ENCODE results near the gene SEMA4F.
A peak's percentile ranks its signal among the peaks of the same experiment; 100 is the strongest.

The SEMA4F gene

DNA sequence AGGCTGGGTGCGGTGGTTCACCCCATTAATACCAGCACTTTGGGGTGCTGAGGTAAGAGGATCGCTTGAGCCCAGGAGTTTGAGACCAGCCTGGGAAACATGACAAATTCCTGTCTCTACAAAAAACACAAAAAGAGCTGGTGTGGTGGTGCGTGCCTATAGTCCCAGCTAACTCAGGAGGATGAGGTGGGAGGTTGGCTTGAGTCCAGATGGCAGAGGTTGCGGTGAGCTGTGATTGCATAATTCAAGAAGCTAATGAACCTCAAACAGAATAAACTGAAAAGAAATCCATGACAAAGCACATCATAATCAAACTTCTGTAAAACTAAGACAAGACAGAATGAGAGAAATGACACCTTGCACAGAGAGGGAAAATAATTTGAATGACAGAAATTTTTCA lies 54.8 kb downstream of the SEMA4F start:
- no peak for DNase-seq

GRCh38 chr2:74712223-74713053 lies 58.4 kb downstream of the SEMA4F start:
- DNase-seq = no peak

- DNase-seq = no peak
These were observed 60.6 kb downstream of the SEMA4F start for GRCh38 chr2:74714691-74715080.

DNA sequence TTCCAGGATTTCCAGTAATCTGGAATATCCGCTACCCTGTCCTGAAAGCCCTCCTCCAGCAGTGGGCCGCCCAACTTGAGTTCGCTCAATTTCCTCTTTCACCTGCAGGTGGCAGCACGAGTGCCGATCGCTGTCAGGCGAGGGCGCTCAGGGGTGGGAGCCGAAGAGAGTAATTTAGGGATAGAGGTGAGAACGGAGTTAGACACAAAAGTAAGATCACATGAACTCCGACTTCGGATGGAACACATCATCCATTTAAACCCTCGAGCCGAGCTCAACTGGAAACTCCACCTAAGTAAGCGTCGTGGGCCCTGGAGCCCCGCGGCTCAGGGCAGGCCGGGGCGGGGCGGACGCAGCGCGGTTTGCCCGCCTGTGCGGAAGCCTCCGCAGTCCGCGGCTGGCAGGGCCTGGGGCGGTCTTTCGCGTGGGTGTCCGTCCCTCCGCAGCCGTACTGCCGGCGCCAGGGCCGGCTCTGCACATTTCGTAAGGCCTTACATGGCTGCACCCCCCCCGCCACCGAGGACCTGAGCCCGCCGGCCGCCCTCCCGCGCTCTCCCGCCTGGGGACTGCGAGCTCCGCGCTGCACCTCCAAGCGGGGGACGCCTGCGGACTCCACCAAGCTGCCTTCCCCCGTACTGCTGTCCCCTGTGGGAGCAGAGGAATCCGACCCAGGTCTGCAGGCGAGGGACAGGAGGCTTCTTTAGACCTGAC lies 61.2 kb downstream of the SEMA4F start:
- DNase-seq = peak; percentile 89

- DNase-seq = no peak
These were observed 61.8 kb downstream of the SEMA4F start for GRCh38 chr2:74715880-74716279.

- DNase-seq = no peak
These were observed 65.0 kb downstream of the SEMA4F start for GRCh38 chr2:74719066-74719465.

- DNase-seq = no peak
These were observed 67.3 kb downstream of the SEMA4F start for GRCh38 chr2:74721316-74721715.

DNA sequence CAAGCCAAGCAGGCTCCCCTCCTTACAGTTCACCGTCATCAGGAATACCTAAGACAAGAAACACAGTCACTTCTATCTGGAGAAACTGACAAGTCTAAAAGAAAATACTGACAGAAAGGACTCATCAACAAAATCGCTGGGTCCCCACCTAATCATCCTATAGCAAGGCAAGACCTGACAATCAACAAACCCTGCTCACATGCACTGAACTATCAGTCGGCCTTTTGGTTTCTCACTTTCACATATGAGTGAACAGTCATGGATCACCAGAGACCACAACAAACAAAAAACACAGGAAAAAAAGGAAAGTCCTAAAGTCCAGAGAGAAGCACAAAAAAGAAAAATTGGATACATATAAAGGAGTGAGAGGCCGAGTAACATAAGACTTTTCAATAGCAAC lies 70.4 kb downstream of the SEMA4F start:
- DNase-seq = no peak

DNA sequence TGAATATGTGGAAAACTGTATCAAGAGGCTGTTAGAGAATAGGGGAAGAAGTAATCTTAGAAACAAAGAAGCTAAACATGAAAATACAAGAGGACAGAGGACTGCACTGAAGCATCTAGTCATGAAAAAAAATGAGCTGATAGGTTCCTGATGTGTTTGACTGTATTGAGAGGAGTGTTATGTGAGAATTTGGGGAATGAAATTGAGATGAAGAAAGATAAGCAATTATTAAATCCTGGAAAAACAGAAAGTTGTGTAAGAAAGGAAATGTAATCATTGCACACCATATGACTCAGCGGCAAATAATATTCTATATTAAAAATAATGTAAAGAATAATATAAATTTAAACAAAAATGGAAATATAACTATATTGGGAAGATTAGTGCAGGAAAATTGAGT lies 71.2 kb downstream of the SEMA4F start:
- DNase-seq = no peak

DNA sequence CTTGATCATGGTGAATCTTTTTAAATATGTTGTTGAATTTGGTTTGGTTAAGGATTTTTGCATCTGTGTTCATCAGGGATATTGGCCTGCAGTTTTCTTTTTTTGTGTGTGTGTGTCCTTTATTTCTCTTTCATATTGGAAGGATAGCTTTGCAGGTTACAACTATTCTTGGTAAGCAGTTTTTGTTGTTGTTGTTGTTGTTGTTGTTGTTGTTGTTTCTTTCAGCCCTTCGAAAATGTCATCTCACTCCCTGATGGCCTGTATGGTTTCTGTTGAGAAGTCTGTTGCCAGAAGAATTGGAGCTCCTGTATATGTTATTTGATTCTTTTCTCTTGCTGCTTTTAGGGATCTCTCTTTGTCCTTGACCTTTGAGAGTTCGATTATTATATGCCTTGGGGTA lies 74.8 kb downstream of the SEMA4F start:
- no peak for DNase-seq

DNA sequence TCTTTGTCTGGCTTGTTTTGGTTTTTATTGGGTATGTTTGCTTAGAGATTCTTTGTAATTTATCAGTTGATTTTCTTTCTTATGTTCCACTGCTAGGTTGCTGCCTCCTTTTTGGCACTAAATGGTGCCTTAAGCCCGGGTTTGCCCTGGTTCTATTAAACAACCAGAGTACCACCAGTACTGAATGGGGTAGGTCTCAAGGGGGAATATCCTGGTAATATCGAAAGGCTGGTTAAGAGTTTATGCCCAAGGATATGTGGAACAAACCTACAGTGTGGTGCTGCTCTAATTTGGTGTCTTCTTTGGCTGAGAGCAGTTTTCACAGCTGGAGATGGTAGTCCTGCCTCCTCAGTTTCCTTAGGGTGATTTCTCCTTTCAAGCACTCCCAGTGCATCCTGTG lies 76.5 kb downstream of the SEMA4F start:
- DNase-seq = no peak

Measured in islet precursor cell (in vitro differentiated cells).